LNCaP clone FGC (cell line): ENCODE measurements around the gene LTBR.
A peak's percentile ranks its signal among the peaks of the same experiment; 100 is the strongest.

Source experiments
- DNase-seq: peaks from one replicate; pipeline ENCODE4 v3.0.0-alpha.2; 2011; ENCODE audit warnings: low read depth
- H3K4me3 ChIP-seq: 2 replicates; pipeline ENCODE4 v1.5.1; 2011; ENCODE audit warnings: mild to moderate bottlenecking, low read depth, low read length, control low read depth
- TF ChIP-seq, protein P1 (sequence below): IDR thresholded peaks from 2 replicates; pipeline ENCODE4 v1.5.1; 2012; ENCODE audit warnings: mild to moderate bottlenecking; ENCODE audit not compliant: control insufficient read depth, insufficient read depth; ENCODE audit errors: extremely low read depth

The LTBR gene

DNA sequence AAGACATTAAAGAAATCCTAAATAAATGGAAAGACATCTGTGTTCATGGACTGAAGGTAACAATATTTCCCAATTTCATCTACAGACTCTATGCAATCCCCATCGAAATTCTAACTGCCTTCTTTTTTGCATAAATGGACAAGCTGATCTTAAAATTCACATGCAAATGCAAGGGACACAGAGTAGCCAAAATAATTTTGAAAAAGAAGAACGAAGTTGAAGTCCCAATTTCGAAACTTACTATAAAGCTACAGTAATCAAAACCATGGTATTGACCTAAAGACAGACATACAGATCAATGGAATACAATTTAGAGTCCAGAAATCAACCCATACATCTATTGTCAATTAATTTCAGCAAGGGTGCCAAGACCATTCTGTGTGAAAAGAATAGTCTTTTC lies 44.4 kb downstream of the LTBR start:
- DNase-seq: no peak
- TF ChIP-seq, protein P1, sequence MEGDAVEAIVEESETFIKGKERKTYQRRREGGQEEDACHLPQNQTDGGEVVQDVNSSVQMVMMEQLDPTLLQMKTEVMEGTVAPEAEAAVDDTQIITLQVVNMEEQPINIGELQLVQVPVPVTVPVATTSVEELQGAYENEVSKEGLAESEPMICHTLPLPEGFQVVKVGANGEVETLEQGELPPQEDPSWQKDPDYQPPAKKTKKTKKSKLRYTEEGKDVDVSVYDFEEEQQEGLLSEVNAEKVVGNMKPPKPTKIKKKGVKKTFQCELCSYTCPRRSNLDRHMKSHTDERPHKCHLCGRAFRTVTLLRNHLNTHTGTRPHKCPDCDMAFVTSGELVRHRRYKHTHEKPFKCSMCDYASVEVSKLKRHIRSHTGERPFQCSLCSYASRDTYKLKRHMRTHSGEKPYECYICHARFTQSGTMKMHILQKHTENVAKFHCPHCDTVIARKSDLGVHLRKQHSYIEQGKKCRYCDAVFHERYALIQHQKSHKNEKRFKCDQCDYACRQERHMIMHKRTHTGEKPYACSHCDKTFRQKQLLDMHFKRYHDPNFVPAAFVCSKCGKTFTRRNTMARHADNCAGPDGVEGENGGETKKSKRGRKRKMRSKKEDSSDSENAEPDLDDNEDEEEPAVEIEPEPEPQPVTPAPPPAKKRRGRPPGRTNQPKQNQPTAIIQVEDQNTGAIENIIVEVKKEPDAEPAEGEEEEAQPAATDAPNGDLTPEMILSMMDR: no peak
- no peak overlapping the region for H3K4me3 ChIP-seq

DNA sequence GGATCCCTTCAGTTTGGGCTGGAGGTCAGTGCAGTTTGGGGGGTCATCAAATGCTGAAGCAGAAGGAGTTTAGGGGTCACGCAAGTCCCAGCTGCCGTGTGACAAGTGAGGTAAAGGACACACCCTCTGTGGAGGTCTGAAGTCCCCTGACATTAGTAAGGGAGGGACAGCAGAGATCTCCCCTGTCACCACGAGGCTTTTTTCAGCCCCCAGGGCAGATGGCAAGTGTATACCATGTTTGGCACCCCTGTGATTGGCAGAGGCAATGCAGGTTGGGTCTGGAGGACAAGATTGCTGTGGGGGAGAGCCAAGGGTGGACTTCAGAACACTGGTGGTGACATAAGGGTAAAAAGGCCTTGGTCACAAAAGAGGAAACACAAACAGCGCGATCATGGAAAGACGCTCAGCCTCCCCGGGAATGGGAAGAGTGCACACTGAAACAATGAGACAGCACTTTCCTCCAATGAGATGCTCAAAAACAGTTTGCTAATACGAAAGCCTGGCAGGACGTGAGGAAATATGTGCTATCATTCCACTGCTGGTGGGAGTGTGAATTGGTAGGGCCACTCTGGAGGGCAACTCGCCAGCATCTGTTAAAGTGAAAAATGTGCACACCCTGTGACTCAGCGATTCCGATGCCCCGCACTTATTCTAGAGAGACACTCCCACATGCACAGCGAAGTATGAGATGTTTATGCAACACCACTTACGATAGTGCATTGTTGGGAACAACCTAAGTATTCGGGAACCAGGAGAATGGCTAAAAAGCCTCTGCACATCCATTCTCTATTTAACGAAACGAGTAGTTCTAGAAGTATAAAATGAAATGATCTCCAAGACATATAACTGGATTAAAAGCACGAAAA lies 46.4 kb downstream of the LTBR start:
- DNase-seq: peak; percentile 72
- TF ChIP-seq, protein P1: no peak

DNA sequence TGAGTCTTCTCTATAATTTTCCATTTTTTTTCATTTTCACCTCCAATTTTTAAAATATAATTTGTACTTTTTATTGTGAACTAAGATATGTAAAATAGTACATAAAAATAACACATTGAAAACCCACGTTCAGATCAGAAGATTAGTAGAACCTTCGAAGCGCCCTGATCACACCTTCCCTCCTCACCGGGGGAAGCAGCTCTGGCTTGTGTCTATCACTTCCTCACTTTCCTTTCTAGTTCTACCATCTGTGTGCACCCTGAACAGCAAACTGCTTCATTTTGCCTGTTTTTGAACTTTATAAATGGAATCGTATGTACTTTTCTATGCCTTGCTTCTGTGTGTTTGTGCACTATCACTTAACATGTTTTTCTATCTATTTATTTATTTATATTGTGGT lies 49.0 kb downstream of the LTBR start:
- DNase-seq: no peak
- TF ChIP-seq, protein P1: no peak
- H3K4me3 ChIP-seq: no peak overlapping the region

More for the DNA sequence above, 46.4 kb downstream of the LTBR start:
- peak overlapping the region; percentile 35 for H3K4me3 ChIP-seq

DNA sequence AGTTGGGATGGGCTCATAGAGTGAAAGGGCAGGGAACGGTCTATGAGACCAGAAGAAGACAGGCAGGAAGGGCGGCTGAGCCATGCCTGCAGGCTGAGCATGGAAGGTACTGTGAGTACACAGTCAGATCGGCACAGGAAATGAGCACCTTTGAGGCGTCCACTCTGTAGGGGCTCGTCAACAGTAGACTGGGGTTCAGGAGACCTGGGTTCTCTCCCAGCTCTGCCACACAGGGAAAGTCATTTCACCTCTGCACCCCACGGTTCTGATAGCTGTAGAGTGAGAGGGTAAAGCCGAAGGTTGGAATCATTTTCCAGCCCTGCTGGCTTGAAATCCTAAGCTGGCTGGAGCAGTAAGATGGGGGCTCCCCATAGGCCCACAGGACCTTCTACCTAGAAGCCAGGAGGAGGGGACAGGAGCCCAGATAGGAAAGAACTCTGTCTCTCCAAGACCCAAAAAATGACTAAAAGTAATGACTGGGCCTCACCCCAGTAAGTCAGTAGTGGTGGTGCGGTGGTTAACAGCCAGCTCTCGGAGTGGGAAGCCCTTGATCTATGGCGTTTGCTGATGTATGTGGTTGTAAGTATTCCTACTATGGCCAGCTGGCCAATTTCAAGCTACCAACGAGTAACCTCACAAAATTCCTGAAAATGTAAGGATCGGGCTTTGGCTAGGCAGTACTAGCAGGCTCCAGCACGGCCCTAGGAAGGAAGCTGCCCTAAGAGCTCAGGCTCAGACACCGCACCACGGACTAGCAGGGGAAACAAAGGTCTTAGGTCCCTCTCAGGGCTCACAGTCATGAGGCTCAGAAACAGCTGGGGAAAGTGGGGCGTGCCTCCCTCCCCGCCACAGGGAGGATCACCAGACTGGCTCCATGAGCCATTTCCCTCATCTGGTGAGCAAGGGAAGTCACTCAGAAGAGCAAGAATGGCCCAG lies 50.5 kb downstream of the LTBR start:
- TF ChIP-seq, protein P1: no peak
- H3K4me3 ChIP-seq: no peak overlapping the region
- DNase-seq: no peak

DNA sequence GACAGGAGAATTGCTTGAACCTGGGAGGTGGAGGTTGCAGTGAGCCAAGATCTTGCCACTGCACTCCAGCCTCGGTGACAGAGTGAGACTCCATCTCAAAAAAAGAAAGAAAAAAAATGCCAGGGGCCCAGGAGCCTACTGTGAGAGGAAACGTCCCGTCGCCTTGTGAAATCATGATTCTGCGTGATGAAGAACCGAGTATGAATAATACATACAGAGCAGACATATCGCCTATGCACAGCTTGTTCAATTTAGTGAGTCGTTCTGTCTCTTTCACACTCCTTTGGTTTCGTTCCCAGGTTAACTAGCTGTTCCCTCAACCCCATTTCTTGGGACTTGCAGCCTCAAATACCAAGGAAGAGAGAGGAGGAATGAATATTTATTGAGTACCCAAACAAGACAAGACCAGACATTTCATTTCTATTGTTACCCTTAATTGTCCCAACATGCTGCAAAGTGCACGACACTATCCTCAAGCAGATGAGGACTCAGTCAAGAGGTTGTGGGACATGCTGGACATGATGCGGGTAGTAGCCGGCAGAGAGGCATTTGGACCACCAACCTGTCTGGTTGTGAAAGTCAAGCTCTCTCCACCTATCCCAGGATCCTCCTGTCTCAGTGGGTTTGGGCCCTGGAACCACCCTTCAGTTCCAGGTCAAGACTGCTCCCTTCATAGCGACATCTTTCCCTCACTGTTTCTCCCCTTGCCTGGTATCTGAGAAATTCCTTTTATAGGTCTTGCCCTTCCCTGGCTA lies 52.2 kb downstream of the LTBR start:
- TF ChIP-seq, protein P1: no peak
- no peak for DNase-seq
- H3K4me3 ChIP-seq: no peak overlapping the region

DNA sequence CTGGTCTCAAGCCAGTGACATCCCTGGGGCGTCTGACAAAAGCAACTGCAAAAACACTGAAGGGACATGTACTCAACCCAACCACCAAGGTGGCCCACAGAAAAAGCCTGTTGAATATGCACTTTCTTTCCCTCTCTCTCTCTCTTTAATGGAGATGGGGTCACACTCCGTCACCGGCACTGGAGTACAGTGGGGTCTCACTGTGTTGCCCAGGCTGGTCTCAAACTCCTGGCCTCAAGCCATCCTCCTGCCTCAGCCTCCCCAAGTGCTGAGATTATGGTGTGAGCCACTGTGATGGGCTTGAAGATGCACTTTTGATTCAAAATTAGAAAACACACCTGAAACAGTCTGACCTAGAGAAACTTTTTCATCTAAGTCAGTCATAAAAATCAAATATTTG lies 53.6 kb downstream of the LTBR start:
- H3K4me3 ChIP-seq: no peak overlapping the region
- TF ChIP-seq, protein P1: no peak
- DNase-seq: no peak
